ENCODE data around the gene F12.
"Not testable (repeated sequence)": the region's sequence is repeated elsewhere in the genome, so short reads cannot be mapped to it uniquely, and the experiment has no call there.

F12 gene

DNA sequence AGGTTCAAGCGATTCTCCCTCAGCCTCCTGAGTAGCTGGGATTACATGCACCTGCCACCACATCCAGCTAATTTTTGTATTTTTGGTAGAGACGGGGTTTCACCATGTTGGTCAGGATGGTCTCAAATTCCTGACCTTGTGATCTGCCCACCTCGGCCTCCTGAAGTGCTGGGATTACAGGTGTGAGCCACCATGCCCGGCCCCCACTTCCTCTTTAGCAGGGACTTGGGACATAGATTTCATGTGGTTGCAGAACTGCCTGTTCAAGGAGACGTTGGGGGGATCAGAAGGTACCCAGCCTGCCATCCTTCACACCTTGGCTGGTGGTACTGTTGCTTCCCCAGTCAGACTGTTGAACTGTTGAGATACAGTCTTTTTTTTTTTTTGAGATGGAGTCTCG lies 7.7 kb upstream of the F12 start:
- not testable (repeated sequence) for DNase-seq

GRCh38 chr5:177414481-177414880 lies 5.1 kb upstream of the F12 start:
- peak in 2 of 56 donors; percentile 13 to 33 for DNase-seq

GRCh38 chr5:177412603-177413233 lies 3.4 kb upstream of the F12 start:
- DNase-seq: no peak

DNA sequence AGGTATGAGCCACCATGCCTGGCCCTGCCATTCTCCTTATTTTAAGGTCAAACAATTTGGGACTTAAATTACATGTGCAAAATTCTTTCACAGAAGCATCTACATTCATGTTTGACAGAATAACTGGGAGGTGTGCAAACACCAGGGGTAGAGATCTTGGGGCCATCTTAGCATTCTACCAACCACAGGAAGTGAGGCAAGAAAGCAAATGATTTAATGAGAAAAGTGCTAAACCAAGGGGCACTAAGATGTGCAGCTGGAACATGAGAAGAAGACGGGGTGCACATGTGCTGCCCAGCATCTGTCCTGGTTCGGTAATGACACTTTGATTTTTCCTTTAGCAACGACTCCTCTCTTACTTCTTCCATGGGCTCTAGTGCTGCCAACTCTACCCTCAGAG lies 1.2 kb upstream of the F12 start:
- no peak for DNase-seq

DNA sequence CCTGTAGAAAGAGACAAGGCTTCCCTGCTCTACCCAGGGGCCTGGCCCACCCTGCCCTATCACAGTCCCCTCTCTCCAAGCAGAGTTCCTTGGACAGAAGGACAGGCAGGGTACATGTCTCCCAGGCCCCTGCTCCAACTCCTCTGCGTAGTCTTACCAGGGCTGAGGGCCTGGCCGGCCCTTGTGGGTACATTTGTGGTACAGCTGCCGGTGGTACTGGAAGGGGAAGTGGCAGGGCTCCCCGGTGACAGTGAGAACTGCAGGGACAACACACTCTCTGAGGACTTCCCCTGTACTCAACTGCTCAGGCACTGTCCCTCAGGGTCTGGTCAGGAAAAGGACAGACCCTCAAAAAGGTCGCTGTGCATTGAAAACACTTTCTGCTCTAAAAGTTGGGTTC lies 3.6 kb downstream of the F12 start:
- peak in 2 of 56 donors; percentile 10 to 11 for DNase-seq

- DNase-seq: no peak
Observed at GRCh38 chr5:177405312-177405711, 4.1 kb downstream of the F12 start.

GRCh38 chr5:177404641-177405179 lies 4.7 kb downstream of the F12 start:
- no peak for DNase-seq

GRCh38 chr5:177403792-177404640 lies 5.3 kb downstream of the F12 start:
- DNase-seq: peak in 47 of 56 donors; percentile 17 to 79 (median 49)

DNA sequence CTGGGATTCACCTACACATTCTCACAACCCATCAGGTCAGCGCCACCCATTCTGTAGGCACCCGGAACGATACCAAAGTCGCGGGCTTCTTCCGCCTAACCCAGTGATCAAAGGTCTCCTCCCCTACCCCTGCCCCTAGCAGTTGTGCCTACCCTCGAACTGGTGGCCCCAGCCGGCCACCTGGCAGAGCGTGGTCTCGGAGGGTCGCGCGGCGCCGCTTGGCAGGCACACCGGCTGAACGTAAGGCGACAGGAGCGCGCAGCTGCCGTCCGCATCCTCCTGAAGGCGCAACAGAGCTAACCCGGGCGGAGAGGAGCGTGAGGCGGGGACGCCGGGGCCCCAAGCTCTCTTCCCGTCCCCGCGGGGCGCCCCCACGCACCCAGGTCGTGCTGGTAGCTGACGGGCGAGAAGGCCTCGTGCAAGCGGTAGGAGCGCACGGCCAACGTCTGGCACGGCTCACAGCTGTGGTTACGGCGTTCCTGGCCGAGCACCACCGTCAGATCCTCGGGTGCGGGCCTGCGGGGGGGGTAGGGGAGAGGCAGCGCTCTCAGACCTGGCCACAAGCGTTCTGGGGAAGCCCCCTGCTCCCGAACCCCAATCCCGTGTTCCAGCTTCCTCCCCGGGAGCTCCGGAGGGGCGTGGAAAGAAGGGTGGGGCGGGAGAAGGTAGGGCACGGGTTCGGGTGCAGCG lies 6.1 kb downstream of the F12 start:
- DNase-seq: peak in 26 of 56 donors; percentile 25 to 64 (median 46)

GRCh38 chr5:177402271-177403043 lies 6.9 kb downstream of the F12 start:
- peak in 38 of 56 donors; percentile 8 to 84 (median 52) for DNase-seq

GRCh38 chr5:177399997-177400868 lies 9.1 kb downstream of the F12 start, which contains the start of gene PFN3:
TSS of gene PFN3 (minus strand) at chr5:177400661. CDS start at chr5:177400576, 85 bp downstream.
- DNase-seq: peak in 2 of 56 donors; percentile 25 to 33

- DNase-seq: no peak
Observed at GRCh38 chr5:177397875-177398390, 11.4 kb downstream of the F12 start.

DNA sequence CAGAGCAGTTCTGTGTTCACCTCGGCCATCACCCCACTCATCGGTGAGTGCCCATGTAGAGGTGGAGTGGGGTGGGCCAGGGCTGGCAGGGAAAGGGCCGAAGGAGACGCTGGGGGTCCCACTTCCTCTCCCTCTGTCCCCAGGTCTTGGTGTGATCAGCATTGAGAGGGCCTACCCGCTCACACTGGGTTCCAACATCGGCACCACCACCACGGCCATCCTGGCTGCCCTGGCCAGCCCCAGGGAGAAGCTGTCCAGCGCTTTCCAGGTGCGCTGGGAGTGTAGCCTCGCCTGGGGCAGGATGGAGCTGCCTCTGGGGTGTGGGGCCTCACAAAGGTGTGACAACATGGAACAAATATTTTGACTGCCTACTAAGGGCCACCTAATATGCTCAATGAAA lies 12.6 kb downstream of the F12 start:
- DNase-seq: no peak

DNA sequence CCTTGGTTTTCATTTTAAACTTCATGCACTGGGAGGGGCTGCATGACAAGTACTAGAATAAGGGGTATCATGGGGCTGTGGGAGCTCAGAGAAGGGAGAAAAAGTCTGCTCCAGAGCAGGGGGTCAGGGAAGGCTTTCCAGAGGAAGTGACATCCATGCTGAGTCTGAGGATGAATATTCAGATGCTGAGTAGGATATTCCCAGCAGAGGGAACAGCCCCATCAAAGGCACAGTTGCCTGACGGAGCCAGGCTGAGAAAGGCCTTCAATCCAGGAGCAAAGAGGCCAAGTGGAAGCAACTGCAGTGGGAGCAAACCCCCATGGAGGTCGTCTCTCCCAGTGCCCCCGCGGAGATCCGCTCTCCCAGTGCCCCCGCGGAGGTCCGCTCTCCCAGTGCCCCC lies 13.3 kb downstream of the F12 start:
- no peak for DNase-seq

GRCh38 chr5:177393990-177394389 lies 15.4 kb downstream of the F12 start:
- no peak for DNase-seq

DNA sequence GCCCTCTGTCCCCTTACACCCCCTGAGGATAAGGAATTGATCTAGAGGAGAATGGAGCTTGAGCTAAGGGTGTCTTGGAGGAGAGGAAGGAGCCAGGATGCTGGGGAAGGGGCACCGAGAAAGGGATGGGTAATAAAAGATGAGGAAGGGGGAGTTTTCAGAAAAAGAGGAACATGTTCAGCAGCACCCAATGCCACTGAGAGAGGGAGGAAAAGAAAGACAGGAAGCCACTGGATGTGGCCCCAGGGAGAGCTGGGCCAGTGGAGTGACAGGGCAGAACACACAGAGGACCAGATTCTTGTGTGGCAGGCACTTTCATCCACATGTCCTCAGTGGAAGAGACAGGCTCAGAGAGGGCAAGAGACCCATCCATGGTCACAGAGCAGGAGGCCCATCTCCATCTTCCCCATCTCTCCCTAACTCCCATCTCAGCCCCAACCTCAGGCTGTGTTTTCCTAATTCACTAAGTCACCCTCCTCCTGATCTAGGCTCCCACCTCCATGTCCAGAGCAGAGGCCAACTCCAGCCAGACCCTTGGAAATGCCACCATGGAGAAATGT lies 16.1 kb downstream of the F12 start:
- no peak for DNase-seq

GRCh38 chr5:177392765-177393164 lies 16.6 kb downstream of the F12 start:
- no peak for DNase-seq

DNA sequence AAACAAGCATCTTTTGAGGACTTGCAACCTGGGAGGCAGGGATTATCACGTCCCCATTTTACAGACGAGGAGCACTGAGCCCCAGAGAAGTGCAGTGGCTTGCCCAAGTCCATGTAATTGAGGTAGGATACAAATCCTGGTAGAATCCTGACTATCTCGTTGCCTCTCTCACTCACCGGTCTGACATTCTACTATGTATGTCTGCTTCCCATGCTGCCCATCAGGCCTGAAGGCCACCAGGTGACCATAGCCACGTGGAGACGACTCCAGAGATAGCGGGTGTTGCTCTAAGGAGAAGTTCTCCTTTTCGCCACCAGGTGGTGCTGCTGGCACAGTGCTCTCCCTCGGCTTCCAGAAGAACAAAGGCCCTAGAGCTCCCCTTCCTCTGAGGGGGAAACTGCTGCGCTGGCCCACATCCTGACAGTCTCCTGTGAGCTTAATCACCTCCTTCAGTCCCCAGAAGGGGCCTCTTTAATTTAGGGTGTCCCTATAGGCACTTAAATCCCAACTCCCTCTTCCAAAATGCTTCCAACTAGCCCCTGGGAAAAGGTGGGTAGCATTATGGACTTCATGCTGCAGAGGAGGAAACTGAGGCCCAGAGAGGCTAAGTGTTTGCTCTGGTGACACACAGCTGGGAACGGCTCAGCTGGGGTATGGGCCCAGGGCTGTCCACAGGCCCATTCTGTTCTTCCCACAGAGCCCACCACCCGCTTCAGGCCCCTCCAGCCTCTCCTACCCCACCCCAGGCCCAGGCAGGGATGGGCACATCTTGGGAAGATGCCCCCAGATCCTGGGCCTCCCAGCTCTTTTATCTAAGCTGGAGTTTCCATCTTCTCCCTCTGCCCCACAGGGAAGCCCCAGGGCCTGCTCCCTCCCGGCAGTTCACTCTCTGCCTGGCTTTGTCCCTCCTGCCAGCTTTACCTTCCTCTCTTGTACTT lies 18.7 kb downstream of the F12 start:
- DNase-seq: peak in 51 of 56 donors; percentile 16 to 89 (median 61)
